CD4-positive, alpha-beta T cell treated with Interferon alpha-2 for 1 hour (primary cell): ENCODE measurements around the gene COQ10B.
"Not testable (repeated sequence)": the region's sequence is repeated elsewhere in the genome, so short reads cannot be mapped to it uniquely, and the experiment has no call there.

Experiments
- DNase-seq, 2 donors: peaks; one replicate each; pipeline ENCODE4 v3.0.0-alpha.2; 2020 to 2022

COQ10B gene

GRCh38 chr2:197453123-197453913, at the start of gene COQ10B:
COQ10B (plus strand) TSS chr2:197453552; CDS start chr2:197453561, 9 bp downstream.
- DNase-seq, result peak; percentile 99

GRCh38 chr2:197405582-197405981, 47.8 kb upstream of the COQ10B start:
- no peak for DNase-seq

GRCh38 chr2:197414039-197414438, 39.3 kb upstream of the COQ10B start:
- DNase-seq, result no peak

GRCh38 chr2:197414515-197414914, 38.8 kb upstream of the COQ10B start:
- no peak for DNase-seq

GRCh38 chr2:197416268-197416667, 37.1 kb upstream of the COQ10B start:
- no peak for DNase-seq

- no peak for DNase-seq
These were observed 33.9 kb upstream of the COQ10B start for GRCh38 chr2:197419438-197419837.

GRCh38 chr2:197423307-197423706, 30.0 kb upstream of the COQ10B start:
- DNase-seq, result no peak

- no peak for DNase-seq
These were observed 27.8 kb upstream of the COQ10B start for GRCh38 chr2:197425550-197425949.

- no peak for DNase-seq
These were observed 26.4 kb upstream of the COQ10B start for GRCh38 chr2:197426723-197427603.

GRCh38 chr2:197427986-197428385, 25.4 kb upstream of the COQ10B start:
- no peak for DNase-seq

GRCh38 chr2:197431858-197432257, 21.5 kb upstream of the COQ10B start:
- DNase-seq, result no peak

GRCh38 chr2:197432527-197432926, 20.8 kb upstream of the COQ10B start:
- not testable (repeated sequence) for DNase-seq

GRCh38 chr2:197433780-197434438, 19.4 kb upstream of the COQ10B start:
- DNase-seq, result peak in 1 of 2 donors; percentile 24

- peak; percentile 99 for DNase-seq
These were observed 18.5 kb upstream of the COQ10B start, which contains the start of gene SF3B1 for GRCh38 chr2:197434541-197435513. SF3B1 (minus strand) TSS chr2:197435028; CDS start chr2:197434999, 29 bp downstream.

- DNase-seq, result peak in 1 of 2 donors; percentile 29
These were observed 17.5 kb upstream of the COQ10B start for GRCh38 chr2:197435598-197436420.

GRCh38 chr2:197437380-197437779, 16.0 kb upstream of the COQ10B start:
- DNase-seq, result no peak

- DNase-seq, result no peak
These were observed 10.5 kb upstream of the COQ10B start for GRCh38 chr2:197442857-197443256.

GRCh38 chr2:197445746-197446145, 7.6 kb upstream of the COQ10B start:
- no peak for DNase-seq

- DNase-seq, result no peak
These were observed 6.5 kb upstream of the COQ10B start for GRCh38 chr2:197446844-197447243.

- DNase-seq, result no peak
These were observed 2.9 kb upstream of the COQ10B start for GRCh38 chr2:197450465-197450864.

GRCh38 chr2:197450935-197451358, 2.4 kb upstream of the COQ10B start:
- DNase-seq, result not testable (repeated sequence)
